Stimulated activated naive CD4-positive, alpha-beta T cell treated with Interleukin-2 at 50 U/mL for 16 hours (primary cell): ENCODE data around the gene RNF157.

Experiments
- DNase-seq: peaks from one replicate; lab custom pipeline; 2025; lab: John Stamatoyannopoulos, UW

Gene RNF157

GRCh38 chr17:76123191-76123499 is 117.1 kb downstream of the RNF157 start:
- no peak for DNase-seq

- DNase-seq: no peak
Observed at GRCh38 chr17:76122431-76123190, 117.7 kb downstream of the RNF157 start.

- DNase-seq: no peak
Observed at GRCh38 chr17:76121932-76122430, 118.3 kb downstream of the RNF157 start.

GRCh38 chr17:76120658-76121008 is 119.7 kb downstream of the RNF157 start:
- DNase-seq: no peak

- no peak for DNase-seq
Observed at GRCh38 chr17:76119409-76120371, 120.6 kb downstream of the RNF157 start.

GRCh38 chr17:76115138-76115754 is 125.0 kb downstream of the RNF157 start:
- DNase-seq: no peak

GRCh38 chr17:76111956-76112355 is 128.3 kb downstream of the RNF157 start:
- DNase-seq: no peak

- DNase-seq: no peak
Observed at GRCh38 chr17:76107509-76107908, 132.8 kb downstream of the RNF157 start.

- no peak for DNase-seq
Observed at GRCh38 chr17:76106703-76107102, 133.6 kb downstream of the RNF157 start.

GRCh38 chr17:76104896-76105231 is 135.4 kb downstream of the RNF157 start:
- no peak for DNase-seq

- no peak for DNase-seq
Observed at GRCh38 chr17:76104140-76104895, 136.0 kb downstream of the RNF157 start.

- DNase-seq: peak; percentile 85
Observed at GRCh38 chr17:76103274-76104139, 136.8 kb downstream of the RNF157 start, which contains the start of gene EXOC7. TSS of gene EXOC7 (minus strand) at chr17:76103787. CDS start at chr17:76103692, 95 bp downstream.

GRCh38 chr17:76102944-76103273 is 137.4 kb downstream of the RNF157 start:
- DNase-seq: no peak

GRCh38 chr17:76097716-76098295 is 142.5 kb downstream of the RNF157 start:
- DNase-seq: no peak

- no peak for DNase-seq
Observed at GRCh38 chr17:76095943-76096342, 144.3 kb downstream of the RNF157 start.

- no peak for DNase-seq
Observed at GRCh38 chr17:76094046-76094445, 146.2 kb downstream of the RNF157 start.

- DNase-seq: no peak
Observed at GRCh38 chr17:76092526-76093413, 147.5 kb downstream of the RNF157 start.
